ENCODE measurements around the gene BGN.

The BGN gene

DNA sequence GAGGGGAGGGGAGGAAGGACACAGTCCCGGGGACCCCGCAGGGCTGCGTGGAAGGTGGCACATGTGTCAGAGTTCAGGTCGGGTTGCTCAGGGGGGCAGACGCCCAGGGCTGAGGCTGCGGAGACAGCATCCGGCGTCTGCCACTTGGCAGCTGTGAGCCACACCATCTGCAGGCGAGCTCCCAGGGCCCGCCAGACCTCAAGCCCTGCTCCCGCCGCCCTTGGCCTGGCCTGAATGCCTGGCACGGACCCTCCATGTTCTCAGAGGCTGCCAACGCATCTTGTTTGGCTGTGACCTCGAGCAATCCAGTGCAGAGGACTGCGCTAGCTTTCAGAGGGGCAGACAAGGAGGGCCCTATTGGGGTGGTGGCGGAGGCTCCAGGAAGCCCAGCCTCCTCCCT is 5.1 kb downstream of the BGN start:
- Histone ChIP-seq H3K27ac (ENCODE audit: low read length) (no peak overlapping the region), H3K4me2 (ENCODE audit: low read length) (no peak overlapping the region), H3K4me3 (ENCODE audit: low read length) (no peak overlapping the region)

DNA sequence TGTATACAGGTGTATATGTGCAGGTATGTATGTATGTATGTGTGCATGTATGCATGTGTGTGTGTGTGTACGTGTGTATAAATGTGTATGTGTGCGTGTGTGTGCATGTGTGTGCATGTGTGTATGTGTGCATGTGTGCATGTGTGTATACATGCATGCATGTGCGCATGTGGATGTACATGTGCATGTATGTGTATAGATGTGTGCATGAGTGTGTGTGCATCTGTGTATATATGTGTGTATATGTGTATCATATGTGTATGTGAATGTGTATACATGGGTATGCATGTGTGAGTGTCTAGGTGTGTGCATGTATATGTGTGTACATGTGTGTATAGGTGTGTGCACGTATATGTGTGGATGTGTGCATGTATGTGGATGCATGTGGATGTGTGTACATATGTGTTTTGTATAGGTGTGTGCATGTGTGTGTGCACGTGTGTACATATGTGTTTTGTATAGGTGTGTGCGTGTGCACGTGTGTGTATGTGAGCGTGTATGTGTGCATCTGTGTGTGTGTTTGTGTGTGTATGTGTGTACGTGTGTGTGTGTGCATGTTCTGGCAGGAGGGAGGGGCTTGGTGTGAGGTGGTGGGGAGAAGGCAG is 6.0 kb downstream of the BGN start:
- no peak for TF ChIP-seq EZH2phosphoT487 (IDR thresholded peaks at IDR 0.05; ENCODE audit: low read depth)
- TF ChIP-seq, protein P1, sequence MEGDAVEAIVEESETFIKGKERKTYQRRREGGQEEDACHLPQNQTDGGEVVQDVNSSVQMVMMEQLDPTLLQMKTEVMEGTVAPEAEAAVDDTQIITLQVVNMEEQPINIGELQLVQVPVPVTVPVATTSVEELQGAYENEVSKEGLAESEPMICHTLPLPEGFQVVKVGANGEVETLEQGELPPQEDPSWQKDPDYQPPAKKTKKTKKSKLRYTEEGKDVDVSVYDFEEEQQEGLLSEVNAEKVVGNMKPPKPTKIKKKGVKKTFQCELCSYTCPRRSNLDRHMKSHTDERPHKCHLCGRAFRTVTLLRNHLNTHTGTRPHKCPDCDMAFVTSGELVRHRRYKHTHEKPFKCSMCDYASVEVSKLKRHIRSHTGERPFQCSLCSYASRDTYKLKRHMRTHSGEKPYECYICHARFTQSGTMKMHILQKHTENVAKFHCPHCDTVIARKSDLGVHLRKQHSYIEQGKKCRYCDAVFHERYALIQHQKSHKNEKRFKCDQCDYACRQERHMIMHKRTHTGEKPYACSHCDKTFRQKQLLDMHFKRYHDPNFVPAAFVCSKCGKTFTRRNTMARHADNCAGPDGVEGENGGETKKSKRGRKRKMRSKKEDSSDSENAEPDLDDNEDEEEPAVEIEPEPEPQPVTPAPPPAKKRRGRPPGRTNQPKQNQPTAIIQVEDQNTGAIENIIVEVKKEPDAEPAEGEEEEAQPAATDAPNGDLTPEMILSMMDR (IDR thresholded peaks at IDR 0.05; ENCODE audit: low read depth, low read length): no peak
- Histone ChIP-seq H3K4me3 (ENCODE audit: low read length) (no peak overlapping the region), H3K36me3 (replicated peaks; ENCODE audit: low read depth, low read length) (no peaks in the 10 kb centered on the region), H3K4me1 (ENCODE audit: low read length) (no peaks in the 10 kb centered on the region), H3K9me3 (ENCODE audit: insufficient read depth, low read length) (no peaks in the 10 kb centered on the region), H3K27ac (ENCODE audit: low read length) (no peak overlapping the region), H4K20me1 (ENCODE audit: insufficient read depth, low read length) (no peaks in the 10 kb centered on the region), H2AFZ (ENCODE audit: low read depth, low read length) (no peak overlapping the region), H3K79me2 (ENCODE audit: low read length) (no peaks in the 10 kb centered on the region), H3K9ac (ENCODE audit: low read length) (no peak overlapping the region), H3K27me3 (ENCODE audit: low read depth, low read length) (no peaks in the 10 kb centered on the region), H3K4me2 (ENCODE audit: low read length) (no peak overlapping the region)

More for the DNA sequence above, 5.1 kb downstream of the BGN start:
- no peaks in the 10 kb centered on the region for H3K4me1 ChIP-seq (ENCODE audit: low read length)
- no peaks in the 10 kb centered on the region for H3K79me2 ChIP-seq (ENCODE audit: low read length)
- H3K36me3 ChIP-seq (replicated peaks; ENCODE audit: low read depth, low read length): no peaks in the 10 kb centered on the region
- no peak overlapping the region for H2AFZ ChIP-seq (ENCODE audit: low read depth, low read length)
- no peak for TF ChIP-seq EZH2phosphoT487 (IDR thresholded peaks at IDR 0.05; ENCODE audit: low read depth)
- TF ChIP-seq, protein P1 (IDR thresholded peaks at IDR 0.05; ENCODE audit: low read depth, low read length): no peak
- H4K20me1 ChIP-seq (ENCODE audit: insufficient read depth, low read length): no peaks in the 10 kb centered on the region
- no peaks in the 10 kb centered on the region for H3K27me3 ChIP-seq (ENCODE audit: low read depth, low read length)
- H3K9me3 ChIP-seq (ENCODE audit: insufficient read depth, low read length): no peaks in the 10 kb centered on the region
- no peak overlapping the region for H3K9ac ChIP-seq (ENCODE audit: low read length)

DNA sequence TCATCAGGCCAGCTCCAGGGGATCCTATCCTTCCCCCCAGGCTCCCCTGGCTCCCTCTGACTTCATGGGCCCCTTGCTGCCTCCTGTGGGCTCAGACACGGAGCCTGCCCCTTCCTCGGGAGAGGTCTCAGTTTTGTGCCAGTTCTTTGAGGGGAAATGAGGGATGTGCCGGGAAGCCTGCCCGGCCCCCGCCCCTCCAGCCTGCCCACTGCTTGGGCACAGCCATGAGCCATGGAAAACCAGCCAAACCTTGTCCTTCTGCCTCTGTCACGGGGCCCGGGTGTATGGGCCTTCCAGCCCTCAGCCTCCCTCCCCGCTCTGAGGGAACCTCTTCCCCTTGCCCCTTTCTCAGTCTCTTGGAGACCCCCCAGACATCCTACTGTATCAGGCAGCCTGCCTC is 6.8 kb downstream of the BGN start:
- no peaks in the 10 kb centered on the region for H3K4me1 ChIP-seq (ENCODE audit: low read length)
- no peaks in the 10 kb centered on the region for H3K36me3 ChIP-seq (replicated peaks; ENCODE audit: low read depth, low read length)
- H3K9ac ChIP-seq (ENCODE audit: low read length): no peak overlapping the region
- no peak for TF ChIP-seq EZH2phosphoT487 (IDR thresholded peaks at IDR 0.05; ENCODE audit: low read depth)
- TF ChIP-seq, protein P1 (IDR thresholded peaks at IDR 0.05; ENCODE audit: low read depth, low read length): no peak
- H3K27ac ChIP-seq (ENCODE audit: low read length): no peak overlapping the region
- no peaks in the 10 kb centered on the region for H3K9me3 ChIP-seq (ENCODE audit: insufficient read depth, low read length)
- no peaks in the 10 kb centered on the region for H4K20me1 ChIP-seq (ENCODE audit: insufficient read depth, low read length)
- H3K4me2 ChIP-seq (ENCODE audit: low read length): no peak overlapping the region
- no peaks in the 10 kb centered on the region for H3K27me3 ChIP-seq (ENCODE audit: low read depth, low read length)
- no peak overlapping the region for H2AFZ ChIP-seq (ENCODE audit: low read depth, low read length)
- no peak overlapping the region for H3K4me3 ChIP-seq (ENCODE audit: low read length)
- no peaks in the 10 kb centered on the region for H3K79me2 ChIP-seq (ENCODE audit: low read length)

DNA sequence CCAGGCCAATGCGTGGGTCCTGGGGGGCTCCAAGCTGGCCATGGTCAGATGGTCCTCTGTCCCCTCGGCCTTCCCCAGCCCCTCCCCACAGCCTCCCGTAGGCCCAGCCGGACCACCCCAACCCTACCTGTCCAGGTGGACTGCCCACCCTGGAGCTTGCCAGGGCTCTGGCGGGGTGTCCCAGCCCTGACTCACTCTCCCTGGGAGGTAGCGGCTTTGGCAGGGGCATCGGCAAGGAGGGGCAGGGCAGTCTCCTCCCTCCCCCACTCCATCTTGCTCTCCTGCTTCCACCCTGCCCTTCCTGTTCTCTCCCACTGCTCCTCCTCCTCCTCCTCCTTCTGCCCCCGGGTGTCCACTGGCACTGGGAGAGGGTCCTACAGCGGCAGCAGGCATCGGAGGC is 7.4 kb downstream of the BGN start:
- Histone ChIP-seq H2AFZ (ENCODE audit: low read depth, low read length) (no peak overlapping the region), H3K36me3 (replicated peaks; ENCODE audit: low read depth, low read length) (no peaks in the 10 kb centered on the region), H3K27ac (ENCODE audit: low read length) (no peak overlapping the region), H3K9me3 (ENCODE audit: insufficient read depth, low read length) (no peaks in the 10 kb centered on the region), H3K4me2 (ENCODE audit: low read length) (no peak overlapping the region), H3K9ac (ENCODE audit: low read length) (no peak overlapping the region), H4K20me1 (ENCODE audit: insufficient read depth, low read length) (no peaks in the 10 kb centered on the region), H3K4me1 (ENCODE audit: low read length) (no peaks in the 10 kb centered on the region), H3K27me3 (ENCODE audit: low read depth, low read length) (no peaks in the 10 kb centered on the region), H3K4me3 (ENCODE audit: low read length) (no peak overlapping the region), H3K79me2 (ENCODE audit: low read length) (no peaks in the 10 kb centered on the region)
- TF ChIP-seq, protein P1 (IDR thresholded peaks at IDR 0.05; ENCODE audit: low read depth, low read length): no peak
- TF ChIP-seq EZH2phosphoT487 (IDR thresholded peaks at IDR 0.05; ENCODE audit: low read depth): no peak
